Medulla oblongata (tissue), 1 donor: ENCODE measurements around the gene CBX4.

ENCODE experiments used
- DNase-seq: peaks from one replicate; pipeline ENCODE4 v3.0.0-alpha.2; 2015; ENCODE audit errors: extremely low spot score

Gene CBX4

GRCh38 chr17:79829004-79829403 is 10.2 kb downstream of the CBX4 start:
- no peak for DNase-seq

GRCh38 chr17:79826841-79827578 is 12.2 kb downstream of the CBX4 start:
- no peak for DNase-seq

- peak; percentile 40 for DNase-seq
These were observed 13.0 kb downstream of the CBX4 start for GRCh38 chr17:79826204-79826680.

GRCh38 chr17:79825580-79825921 is 13.7 kb downstream of the CBX4 start:
- DNase-seq = no peak

GRCh38 chr17:79824893-79825579 is 14.2 kb downstream of the CBX4 start:
- DNase-seq = no peak

GRCh38 chr17:79824234-79824633 is 15.0 kb downstream of the CBX4 start:
- no peak for DNase-seq

GRCh38 chr17:79822583-79823124 is 16.6 kb downstream of the CBX4 start:
- no peak for DNase-seq

GRCh38 chr17:79821331-79822095 is 17.7 kb downstream of the CBX4 start:
- DNase-seq = no peak

GRCh38 chr17:79820959-79821330 is 18.3 kb downstream of the CBX4 start:
- DNase-seq = no peak

- no peak for DNase-seq
These were observed 19.5 kb downstream of the CBX4 start for GRCh38 chr17:79819534-79820276.

- DNase-seq = no peak
These were observed 20.2 kb downstream of the CBX4 start for GRCh38 chr17:79819085-79819484.

GRCh38 chr17:79818026-79818758 is 21.0 kb downstream of the CBX4 start:
- no peak for DNase-seq

GRCh38 chr17:79815836-79816461 is 23.3 kb downstream of the CBX4 start:
- no peak for DNase-seq

GRCh38 chr17:79814974-79815835 is 24.0 kb downstream of the CBX4 start:
- no peak for DNase-seq

GRCh38 chr17:79814127-79814973 is 24.9 kb downstream of the CBX4 start:
- no peak for DNase-seq

GRCh38 chr17:79813297-79814126 is 25.7 kb downstream of the CBX4 start:
- DNase-seq = no peak

- no peak for DNase-seq
These were observed 26.6 kb downstream of the CBX4 start for GRCh38 chr17:79812353-79813258.
